Raji (cell line): ENCODE results near the gene CATSPER1.
A peak's percentile ranks its signal among the peaks of the same experiment; 100 is the strongest.

Experiments
- POLR2A ChIP-seq: IDR thresholded peaks from 2 replicates; pipeline ENCODE4 v1.6.1; 2011; ENCODE audit warnings: low read depth, low read length, control low read depth; ENCODE audit not compliant: insufficient read depth

Gene CATSPER1

GRCh38 chr11:66014804-66015453, 11.3 kb downstream of the CATSPER1 start:
- TF ChIP-seq POLR2A, result no peak

GRCh38 chr11:66013762-66014100, 12.5 kb downstream of the CATSPER1 start:
- TF ChIP-seq POLR2A, result no peak

- TF ChIP-seq POLR2A, result no peak
Observed at GRCh38 chr11:66012946-66013761, 13.1 kb downstream of the CATSPER1 start.

GRCh38 chr11:66012371-66012945, 13.8 kb downstream of the CATSPER1 start:
- no peak for TF ChIP-seq POLR2A

GRCh38 chr11:66011785-66012303, 14.4 kb downstream of the CATSPER1 start, which contains the start of gene CST6:
Gene CST6, plus strand, starts transcription at chr11:66012008. Its CDS starts 37 bp downstream, at chr11:66012045.
- TF ChIP-seq POLR2A, result no peak

- no peak for TF ChIP-seq POLR2A
Observed at GRCh38 chr11:66011239-66011784, 15.0 kb downstream of the CATSPER1 start.

GRCh38 chr11:66008468-66009101, 17.7 kb downstream of the CATSPER1 start:
- TF ChIP-seq POLR2A, result no peak

- no peak for TF ChIP-seq POLR2A
Observed at GRCh38 chr11:66008095-66008467, 18.2 kb downstream of the CATSPER1 start.

GRCh38 chr11:66007201-66007634, 19.1 kb downstream of the CATSPER1 start:
- TF ChIP-seq POLR2A, result no peak

- no peak for TF ChIP-seq POLR2A
Observed at GRCh38 chr11:66006891-66007176, 19.4 kb downstream of the CATSPER1 start.

GRCh38 chr11:66006134-66006890, 20.0 kb downstream of the CATSPER1 start:
- peak; percentile 14; the same call in 1 of the 2 replicates for TF ChIP-seq POLR2A

- no peak for TF ChIP-seq POLR2A
Observed at GRCh38 chr11:66004186-66004585, 22.1 kb downstream of the CATSPER1 start.

- no peak for TF ChIP-seq POLR2A
Observed at GRCh38 chr11:66003291-66003690, 23.0 kb downstream of the CATSPER1 start.

GRCh38 chr11:66002648-66003225, 23.5 kb downstream of the CATSPER1 start:
- TF ChIP-seq POLR2A, result peak; percentile 67; the same call in 1 of the 2 replicates
